ENCODE measurements around the gene IL4R.

Gene IL4R

GRCh38 chr16:27289669-27290068 lies 24.1 kb upstream of the IL4R start:
- peak in 1 of 2 donors; percentile 17 for DNase-seq

- no peak for DNase-seq
Observed at GRCh38 chr16:27290562-27290961, 23.2 kb upstream of the IL4R start.

GRCh38 chr16:27291106-27291505 lies 22.7 kb upstream of the IL4R start:
- DNase-seq = no peak

GRCh38 chr16:27291722-27292240 lies 22.0 kb upstream of the IL4R start:
- DNase-seq = no peak

- no peak for DNase-seq
Observed at GRCh38 chr16:27293343-27293742, 20.4 kb upstream of the IL4R start.

- no peak for DNase-seq
Observed at GRCh38 chr16:27298132-27298531, 15.6 kb upstream of the IL4R start.

- DNase-seq = no peak
Observed at GRCh38 chr16:27301236-27301861, 12.4 kb upstream of the IL4R start.

GRCh38 chr16:27302126-27302525 lies 11.6 kb upstream of the IL4R start:
- no peak for DNase-seq

GRCh38 chr16:27303256-27304100 lies 10.3 kb upstream of the IL4R start:
- no peak for DNase-seq

GRCh38 chr16:27304102-27304501 lies 9.7 kb upstream of the IL4R start:
- no peak for DNase-seq

- DNase-seq = no peak
Observed at GRCh38 chr16:27304881-27305745, 8.7 kb upstream of the IL4R start.

- DNase-seq = no peak
Observed at GRCh38 chr16:27305839-27306442, 7.8 kb upstream of the IL4R start.

GRCh38 chr16:27308792-27309191 lies 5.0 kb upstream of the IL4R start:
- DNase-seq = no peak

GRCh38 chr16:27310576-27311447 lies 3.0 kb upstream of the IL4R start:
- DNase-seq = no peak

- no peak for DNase-seq
Observed at GRCh38 chr16:27311448-27311830, 2.3 kb upstream of the IL4R start.

GRCh38 chr16:27311897-27312303 lies 1.9 kb upstream of the IL4R start:
- no peak for DNase-seq

- DNase-seq = no peak
Observed at GRCh38 chr16:27312580-27313421, 973 bp upstream of the IL4R start.

- peak; percentile 67 to 69 for DNase-seq
Observed at GRCh38 chr16:27314161-27314723, 468 bp downstream of the IL4R start.

GRCh38 chr16:27314986-27315332 lies 1.2 kb downstream of the IL4R start:
- no peak for DNase-seq

- DNase-seq = peak; percentile 49 to 53
Observed at GRCh38 chr16:27315333-27316037, 1.7 kb downstream of the IL4R start.

Measured in CD4-positive, alpha-beta T cell treated with Interferon alpha-2 for 1 hour (primary cell).